HG02571 (cell line): ENCODE measurements around the gene ATG12.
"Not testable (repeated sequence)": the region's sequence is repeated elsewhere in the genome, so short reads cannot be mapped to it uniquely, and the experiment has no call there.

Experiments used
- ATAC-seq: cut with Tn5 transposase; IDR thresholded peaks from one replicate; pipeline ENCODE4 v1.9.1; 2021; ENCODE audit warnings: mild to moderate bottlenecking, moderate library complexity; ENCODE audit not compliant: unreplicated experiment

ATG12 gene

GRCh38 chr5:115841382-115842088 lies at the start of gene ATG12, which contains the start of gene AP3S1:
ATG12 (minus strand) TSS chr5:115841565; CDS start chr5:115841552, 13 bp downstream.
AP3S1 (plus strand) TSS chr5:115841935; CDS start chr5:115842038, 103 bp downstream.
- peak; percentile 85 for ATAC-seq

DNA sequence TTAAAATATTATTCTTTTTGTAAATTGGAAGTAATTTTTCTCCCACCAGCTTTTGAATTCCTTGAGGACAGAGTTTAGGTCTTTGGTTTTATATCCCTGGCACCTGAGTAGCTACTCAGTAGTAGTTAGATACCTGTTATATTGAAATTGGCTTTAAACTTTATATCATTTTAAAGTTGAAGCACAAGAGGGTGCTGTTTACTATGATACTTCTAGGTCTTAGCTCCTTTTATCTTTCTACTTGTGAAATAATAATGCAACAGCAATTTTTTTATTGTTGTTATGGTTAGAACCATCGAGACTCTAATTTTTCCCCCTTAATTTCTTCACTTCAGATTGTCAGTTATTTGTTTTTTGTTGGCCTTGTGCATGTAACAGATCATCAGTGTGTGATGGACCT lies 46.7 kb upstream of the ATG12 start:
- no peak for ATAC-seq

GRCh38 chr5:115885208-115885607 lies 43.8 kb upstream of the ATG12 start:
- ATAC-seq = not testable (repeated sequence)

DNA sequence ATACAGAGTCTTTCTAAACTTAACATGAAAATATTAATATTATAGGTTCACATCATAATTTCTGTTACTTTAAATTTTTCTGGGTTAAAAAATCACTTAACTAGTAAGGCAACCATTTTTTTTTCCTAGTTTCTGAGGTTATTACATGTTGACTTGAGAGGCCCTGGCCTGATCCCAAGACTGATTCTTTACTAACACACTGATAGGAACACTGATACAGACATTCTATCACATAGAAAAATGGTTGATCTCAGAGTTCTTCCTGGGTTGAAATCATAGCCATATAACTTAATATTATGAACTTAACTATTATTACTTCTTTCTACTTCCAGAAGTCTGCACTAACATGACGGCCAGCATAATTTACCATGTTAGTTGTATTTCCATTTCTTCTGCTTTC lies 43.3 kb upstream of the ATG12 start:
- no peak for ATAC-seq

GRCh38 chr5:115882434-115882833 lies 41.1 kb upstream of the ATG12 start:
- not testable (repeated sequence) for ATAC-seq

- ATAC-seq = not testable (repeated sequence)
Observed at GRCh38 chr5:115877342-115877741, 36.0 kb upstream of the ATG12 start.

- no peak for ATAC-seq
Observed at GRCh38 chr5:115875447-115875846, 34.1 kb upstream of the ATG12 start.

GRCh38 chr5:115873392-115873791 lies 32.0 kb upstream of the ATG12 start:
- ATAC-seq = no peak

GRCh38 chr5:115872447-115872846 lies 31.1 kb upstream of the ATG12 start:
- no peak for ATAC-seq

DNA sequence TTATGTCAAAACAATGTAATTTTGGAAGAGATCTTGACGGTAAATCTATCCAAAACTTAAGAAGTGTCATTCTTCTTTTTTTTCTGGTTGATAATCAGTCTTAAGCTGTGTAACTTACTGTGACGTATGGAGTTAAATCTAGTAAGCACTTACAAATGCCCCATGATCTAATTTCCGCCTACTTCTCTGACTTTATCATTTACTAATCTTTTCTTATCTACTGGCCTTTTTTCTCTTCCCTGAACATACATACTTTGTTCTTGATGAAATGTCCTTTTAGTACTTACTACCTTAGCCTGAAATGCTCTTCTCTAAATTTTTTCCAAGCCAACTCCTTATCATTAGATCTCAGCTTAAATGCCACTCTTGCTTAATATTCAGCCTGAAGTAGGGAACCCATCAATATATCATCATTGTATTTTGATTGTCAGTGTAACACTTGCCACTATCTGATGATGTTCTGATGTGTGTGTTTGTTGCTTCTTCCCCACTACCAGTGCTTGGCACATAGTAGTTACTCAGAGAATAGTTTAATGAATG lies 28.0 kb upstream of the ATG12 start:
- no peak for ATAC-seq

DNA sequence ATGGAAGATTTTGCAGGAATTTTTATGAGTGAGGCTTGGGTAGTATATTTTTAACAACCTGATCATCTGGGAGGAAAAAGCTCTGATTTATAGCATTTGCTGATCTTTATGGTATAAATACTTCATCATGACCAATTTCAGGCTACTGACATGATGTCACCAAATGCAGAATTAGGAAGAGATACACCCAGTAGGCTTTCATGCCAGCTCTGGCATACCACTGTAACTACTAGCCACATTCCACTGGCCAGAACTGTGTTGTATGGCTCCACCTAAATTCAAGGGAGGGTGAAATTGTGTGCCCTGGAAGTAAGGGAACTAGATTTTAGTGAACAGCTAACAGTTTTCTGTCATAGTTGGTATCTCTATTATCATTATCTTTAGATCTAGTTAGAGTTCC lies 18.0 kb upstream of the ATG12 start:
- no peak for ATAC-seq

- ATAC-seq = no peak
Observed at GRCh38 chr5:115858396-115858795, 17.0 kb upstream of the ATG12 start.

GRCh38 chr5:115857626-115858349 lies 16.4 kb upstream of the ATG12 start:
- ATAC-seq = no peak

- no peak for ATAC-seq
Observed at GRCh38 chr5:115857057-115857479, 15.7 kb upstream of the ATG12 start.

DNA sequence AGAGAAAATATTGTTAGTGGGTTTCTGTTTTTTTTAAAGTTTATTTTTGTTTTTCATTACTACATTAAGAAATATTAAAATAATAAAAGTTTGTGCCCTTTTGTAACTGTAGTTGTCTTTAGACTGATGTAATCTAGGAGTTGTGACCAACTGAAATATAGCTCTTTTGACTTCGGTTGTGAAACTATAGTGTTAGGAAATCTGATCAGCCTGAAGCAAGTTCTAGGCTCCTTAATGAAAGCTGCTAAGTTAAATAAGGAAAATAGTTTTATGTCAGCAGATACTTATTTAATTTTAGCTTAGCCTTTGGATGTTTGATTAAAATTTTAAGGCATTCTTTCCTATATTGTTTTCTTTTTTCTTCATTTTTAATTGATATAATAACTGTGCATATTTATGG lies 14.6 kb upstream of the ATG12 start:
- no peak for ATAC-seq

DNA sequence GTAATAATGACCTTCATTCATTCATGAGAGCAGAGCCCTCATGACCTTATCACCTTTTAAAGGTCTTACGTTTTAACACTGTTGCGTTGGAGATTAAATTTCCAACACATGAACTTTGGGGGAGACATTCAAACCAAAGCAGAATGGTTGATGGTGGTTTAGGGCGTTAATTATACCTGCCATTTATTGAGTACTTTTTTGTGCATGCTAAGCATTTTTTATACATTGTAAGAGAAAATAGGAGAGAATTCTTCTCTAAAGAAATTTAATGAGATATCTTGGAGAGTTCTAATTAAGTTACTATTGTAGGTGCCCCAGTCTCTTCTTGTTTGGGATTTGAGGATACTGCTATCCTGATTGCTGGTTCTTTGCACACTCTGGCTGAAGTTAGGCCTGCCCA lies 12.8 kb upstream of the ATG12 start:
- no peak for ATAC-seq

DNA sequence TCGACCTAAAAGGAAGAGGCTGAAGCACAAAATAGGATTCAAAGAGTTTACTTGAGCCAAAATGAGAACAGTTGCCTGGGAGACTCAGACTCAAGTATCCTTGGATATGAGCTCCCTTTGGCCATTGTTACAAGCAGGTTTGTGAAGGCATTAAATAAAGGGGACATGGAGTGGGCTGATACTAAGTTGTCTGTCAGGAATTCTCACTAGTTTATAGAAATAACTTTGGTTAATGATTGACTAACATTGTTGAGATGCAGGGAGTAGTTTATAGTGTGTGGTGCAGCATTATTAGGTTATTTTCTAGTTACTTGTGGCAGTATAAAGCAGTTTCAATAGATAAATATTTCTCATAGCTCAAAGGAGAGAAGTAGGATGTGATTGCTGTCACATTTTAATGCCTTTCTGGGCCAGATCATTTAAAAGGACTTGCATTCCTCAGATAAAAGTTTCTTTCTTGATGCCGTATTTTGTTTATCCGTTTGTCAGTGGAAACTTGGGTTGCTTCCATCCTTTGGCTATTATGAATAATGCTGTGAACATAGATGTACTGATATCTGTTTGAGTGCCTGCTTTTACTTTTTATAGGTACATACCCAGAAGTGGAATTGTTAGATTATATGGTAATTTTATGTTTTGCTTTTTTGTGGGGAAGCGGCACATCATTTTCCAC lies 9.5 kb upstream of the ATG12 start:
- no peak for ATAC-seq

DNA sequence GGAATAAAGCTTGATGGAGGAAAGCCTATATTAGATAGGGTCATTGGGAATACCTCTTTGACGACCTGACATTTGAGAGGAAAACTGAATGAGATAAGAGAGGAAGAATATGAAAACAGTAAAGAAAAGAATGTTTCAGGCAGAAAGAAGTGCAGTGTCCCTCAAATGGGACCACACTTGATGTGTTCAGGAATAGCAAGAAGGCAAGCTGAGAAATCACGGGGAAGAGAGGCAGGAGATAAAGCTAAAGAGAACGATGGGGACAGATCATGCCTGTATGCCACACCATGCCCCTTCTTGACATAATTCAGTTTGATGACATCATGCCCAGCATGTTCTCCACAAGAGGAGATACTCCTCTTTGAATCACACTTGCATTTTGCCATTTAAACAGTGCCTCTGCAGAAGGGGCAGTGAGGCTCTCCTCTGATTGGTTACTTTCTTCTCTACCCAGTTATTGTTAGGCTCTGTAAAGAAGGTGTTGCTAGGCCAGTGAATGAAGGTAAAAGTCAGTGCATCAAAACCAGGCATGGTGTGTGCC lies 8.0 kb upstream of the ATG12 start:
- no peak for ATAC-seq

GRCh38 chr5:115847290-115847689 lies 5.9 kb upstream of the ATG12 start:
- ATAC-seq = no peak

DNA sequence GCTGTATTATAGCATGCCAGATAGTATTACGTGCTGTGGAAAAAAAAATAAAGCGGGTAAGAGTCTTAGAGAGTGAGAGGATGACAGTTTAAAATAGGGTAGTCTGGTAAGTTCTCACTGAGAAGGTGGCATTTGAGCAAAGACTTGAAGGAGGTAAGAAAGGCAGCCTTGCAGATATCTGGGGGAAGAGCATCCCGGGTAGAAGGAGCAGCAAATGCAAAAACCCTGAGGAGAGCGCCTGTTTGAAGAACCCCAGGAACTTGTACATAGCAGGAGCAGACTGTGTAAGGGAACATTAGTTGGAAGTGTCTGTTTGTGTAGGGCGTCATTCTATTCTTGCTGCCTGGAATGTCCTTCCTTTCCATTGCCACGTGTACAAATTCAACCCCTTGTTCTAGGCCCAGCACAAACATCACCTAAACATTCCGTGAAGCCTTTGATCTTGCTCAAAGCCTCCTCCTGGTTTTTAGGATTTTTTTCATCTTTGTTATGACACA lies 3.0 kb upstream of the ATG12 start:
- no peak for ATAC-seq
